Natural killer cell (primary cell): ENCODE measurements around the gene MLPH. TPM values are rescaled to one million over a fixed set of nuclear protein-coding genes. Genes with fewer than 3 reads are reported as not detected.
A peak's percentile ranks its signal among the peaks of the same experiment; 100 is the strongest.

ENCODE experiments used
- ATAC-seq, 3 donors: fragments of 150-1000 bp in 2 of 3; fragments of 200-7000 bp in 1 of 3; cut with Tn5 transposase; 1 replicate in 1 of 3; 2 replicates in 2 of 3; pipeline ENCODE4 v1.10.0; 2021; ENCODE audit warnings: mild to moderate bottlenecking in 2 of 3, moderate library complexity in 2 of 3
- DNase-seq, 2 donors: peaks; one replicate each; pipeline versions ENCODE4 v3.0.0 to v3.0.0-alpha.2; 2013 to 2021; ENCODE audit warnings: mixed read lengths in 1 of 2
- H3K27ac ChIP-seq: one replicate; pipeline ENCODE4 v1.5.1; 2013; ENCODE audit warnings: mild to moderate bottlenecking, low read length
- H3K27me3 ChIP-seq: one replicate; pipeline ENCODE4 v1.6.1; 2013; ENCODE audit warnings: low read length; ENCODE audit not compliant: control insufficient read depth, insufficient read depth
- H3K36me3 ChIP-seq: one replicate; pipeline ENCODE4 v1.6.1; 2013; ENCODE audit warnings: low read length; ENCODE audit not compliant: control insufficient read depth, insufficient read depth
- H3K4me1 ChIP-seq: one replicate; pipeline ENCODE4 v1.6.1; 2013; ENCODE audit warnings: low read length; ENCODE audit not compliant: control insufficient read depth, insufficient read depth
- H3K4me3 ChIP-seq: one replicate; pipeline ENCODE4 v1.5.1; 2013; ENCODE audit warnings: low read length
- H3K9me3 ChIP-seq: one replicate; pipeline ENCODE4 v1.6.1; 2013; ENCODE audit warnings: low read length; ENCODE audit not compliant: control insufficient read depth, insufficient read depth
- H3K27ac Mint-ChIP-seq, 2 donors: one replicate each; pipeline ENCODE4 v1.8.0; 2022; ENCODE audit warnings: mild to moderate bottlenecking in 2 of 2, mixed read lengths in 2 of 2, moderate library complexity in 1 of 2
- H3K27me3 Mint-ChIP-seq, 2 donors: one replicate each; pipeline ENCODE4 v1.8.0; 2022; ENCODE audit warnings: low read depth in 2 of 2, mixed read lengths in 2 of 2
- H3K36me3 Mint-ChIP-seq: one replicate; pipeline ENCODE4 v1.8.0; 2022; ENCODE audit warnings: mixed read lengths
- H3K4me1 Mint-ChIP-seq, 2 donors: one replicate each; pipeline ENCODE4 v1.8.0; 2022; ENCODE audit warnings: mixed read lengths in 2 of 2
- H3K4me3 Mint-ChIP-seq: one replicate; pipeline ENCODE4 v1.8.0; 2022; ENCODE audit warnings: mild to moderate bottlenecking, moderate library complexity, mixed read lengths
- H3K9me3 Mint-ChIP-seq, 2 donors: one replicate each; pipeline ENCODE4 v1.8.0; 2022; ENCODE audit warnings: mixed read lengths in 2 of 2
- CTCF ChIP-seq: fragments of 200-600 bp; IDR thresholded peaks from one replicate; pipeline ENCODE4 v1.8.0; 2022; ENCODE audit warnings: antibody characterized with exemption
- WGBS: methylation state at CpG from one replicate; pipeline ENCODE4 v1.1.7; 2013; ENCODE audit warnings: missing lambda C conversion rate; ENCODE audit not compliant: insufficient coverage; 5-methylcytosine and 5-hydroxymethylcytosine counted together
- intact Hi-C: fragments of 100-400 bp; cut with micrococcal nuclease; formaldehyde crosslinking; loops from one replicate; pipeline ENCODE4 v1.14.2; 2022
- total RNA-seq, 4 donors: library from RNA; stranded (reverse); fragments of 120-200 nt in 1 of 4; gene quantifications; one replicate each; pipeline versions ENCODE4 v1.2.3 to v1.2.4, GENCODE V29; 2013 to 2022

Gene MLPH
- total RNA-seq, 3 donors from 2014 or later (not counting 1 experiment from before 2014, with no cell fraction given): not detected

GRCh38 chr2:237561221-237561620 lies 74.2 kb downstream of the MLPH start:
- Mint-ChIP-seq H3K9me3 (peaks cover 2 to 3% of the 10 kb centered on the region in 2 donors), H3K4me1 (no peaks in the 10 kb centered on the region), H3K27ac (no peak overlapping the region), H3K27me3 (peaks cover 16 to 18% of the 10 kb centered on the region in 2 donors), H3K4me3 (no peak overlapping the region), H3K36me3 (no peaks in the 10 kb centered on the region)
- Histone ChIP-seq H3K4me3 (no peak overlapping the region), H3K4me1 (no peaks in the 10 kb centered on the region), H3K27me3 (no peaks in the 10 kb centered on the region), H3K36me3 (no peaks in the 10 kb centered on the region), H3K27ac (no peak overlapping the region), H3K9me3 (peaks cover 4% of the 10 kb centered on the region)
- DNase-seq (no peak), ATAC-seq (no peak)
- TF ChIP-seq CTCF: no peak
- WGBS: 85% methylated on average over 7 of the region's 7 CpGs
- intact Hi-C loops: no loop called here

GRCh38 chr2:237563816-237564215 lies 76.8 kb downstream of the MLPH start:
- no peaks in the 10 kb centered on the region for H3K9me3 Mint-ChIP-seq
- no peak for DNase-seq
- H3K27ac ChIP-seq: no peak overlapping the region
- no peaks in the 10 kb centered on the region for H3K9me3 ChIP-seq
- no peak overlapping the region for H3K4me3 Mint-ChIP-seq
- H3K4me3 ChIP-seq: no peak overlapping the region
- no peak for TF ChIP-seq CTCF
- H3K36me3 ChIP-seq: no peaks in the 10 kb centered on the region
- H3K27me3 Mint-ChIP-seq: peaks cover 10% of the 10 kb centered on the region in 2 donors
- H3K27ac Mint-ChIP-seq: no peak overlapping the region
- no peaks in the 10 kb centered on the region for H3K36me3 Mint-ChIP-seq
- H3K27me3 ChIP-seq: no peaks in the 10 kb centered on the region
- 36% methylated on average over 14 of the region's 14 CpGs for WGBS
- no peaks in the 10 kb centered on the region for H3K4me1 Mint-ChIP-seq
- H3K4me1 ChIP-seq: no peaks in the 10 kb centered on the region
- ATAC-seq: no peak
- intact Hi-C loops: no loop called here

GRCh38 chr2:237564526-237565131 lies 77.6 kb downstream of the MLPH start:
- no peak overlapping the region for H3K27ac ChIP-seq
- H3K4me1 ChIP-seq: no peaks in the 10 kb centered on the region
- Mint-ChIP-seq H3K36me3 (no peaks in the 10 kb centered on the region), H3K27me3 (peaks cover 4 to 10% of the 10 kb centered on the region in 2 donors), H3K4me1 (no peaks in the 10 kb centered on the region), H3K9me3 (no peaks in the 10 kb centered on the region), H3K27ac (no peak overlapping the region), H3K4me3 (no peak overlapping the region)
- H3K36me3 ChIP-seq: no peaks in the 10 kb centered on the region
- ATAC-seq (no peak), DNase-seq (no peak)
- intact Hi-C loops: no loop called here
- H3K4me3 ChIP-seq: no peak overlapping the region
- H3K9me3 ChIP-seq: no peaks in the 10 kb centered on the region
- no peaks in the 10 kb centered on the region for H3K27me3 ChIP-seq
- WGBS: 91% methylated on average over 14 of the region's 14 CpGs
- no peak for TF ChIP-seq CTCF

GRCh38 chr2:237565974-237566373 lies 78.9 kb downstream of the MLPH start:
- no peak for TF ChIP-seq CTCF
- Mint-ChIP-seq H3K36me3 (no peaks in the 10 kb centered on the region), H3K4me1 (no peaks in the 10 kb centered on the region), H3K9me3 (no peaks in the 10 kb centered on the region), H3K27ac (no peak overlapping the region), H3K4me3 (no peak overlapping the region), H3K27me3 (peaks cover 0 to 8% of the 10 kb centered on the region in 2 donors)
- Histone ChIP-seq H3K36me3 (no peaks in the 10 kb centered on the region), H3K27me3 (no peaks in the 10 kb centered on the region), H3K27ac (no peak overlapping the region), H3K4me3 (no peak overlapping the region), H3K4me1 (no peaks in the 10 kb centered on the region), H3K9me3 (no peaks in the 10 kb centered on the region)
- intact Hi-C loops: no loop called here
- ATAC-seq (peak in 1 of 3 donors; percentile 31), DNase-seq (no peak)
- WGBS: 93% methylated on average over 1 of the region's 1 CpG
